GM19193 (cell line): ENCODE measurements around the gene AKR7A3.

ENCODE experiments used
- POLR2A ChIP-seq: IDR thresholded peaks from 4 replicates; pipeline ENCODE4 v1.6.1; 2011; ENCODE audit not compliant: insufficient read depth, insufficient read length; ENCODE audit errors: extremely low read depth

Gene AKR7A3

GRCh38 chr1:19310720-19311502 lies 22.3 kb upstream of the AKR7A3 start:
- no peak for TF ChIP-seq POLR2A

- no peak for TF ChIP-seq POLR2A
These were observed 21.5 kb upstream of the AKR7A3 start for GRCh38 chr1:19310061-19310460.

GRCh38 chr1:19309123-19309813 lies 20.7 kb upstream of the AKR7A3 start:
- no peak for TF ChIP-seq POLR2A

- no peak for TF ChIP-seq POLR2A
These were observed 19.9 kb upstream of the AKR7A3 start for GRCh38 chr1:19308509-19308907.

- no peak for TF ChIP-seq POLR2A
These were observed 19.4 kb upstream of the AKR7A3 start for GRCh38 chr1:19307794-19308508.

GRCh38 chr1:19306941-19307340 lies 18.4 kb upstream of the AKR7A3 start:
- TF ChIP-seq POLR2A, result no peak

GRCh38 chr1:19305880-19306279 lies 17.3 kb upstream of the AKR7A3 start:
- TF ChIP-seq POLR2A, result no peak

GRCh38 chr1:19300211-19300610 lies 11.6 kb upstream of the AKR7A3 start:
- no peak for TF ChIP-seq POLR2A

GRCh38 chr1:19294638-19295037 lies 6.1 kb upstream of the AKR7A3 start:
- TF ChIP-seq POLR2A, result no peak

GRCh38 chr1:19289244-19289643 lies 674 bp upstream of the AKR7A3 start:
- TF ChIP-seq POLR2A, result no peak

- TF ChIP-seq POLR2A, result no peak
These were observed 959 bp downstream of the AKR7A3 start for GRCh38 chr1:19287436-19288185.

- TF ChIP-seq POLR2A, result no peak
These were observed 3.7 kb downstream of the AKR7A3 start for GRCh38 chr1:19284881-19285280.

GRCh38 chr1:19283891-19284290 lies 4.7 kb downstream of the AKR7A3 start:
- TF ChIP-seq POLR2A, result no peak

GRCh38 chr1:19274636-19275035 lies 13.9 kb downstream of the AKR7A3 start:
- TF ChIP-seq POLR2A, result no peak
